HUES64 (cell line): ENCODE data around the gene BTBD18.

ENCODE experiments used
- H3K27ac ChIP-seq: 2 replicates; pipeline ENCODE4 v1.7.0; 2013; ENCODE audit warnings: low read depth, low read length, inconsistent platforms
- H3K27me3 ChIP-seq: 2 replicates; pipeline ENCODE4 v1.6.1; 2013; ENCODE audit warnings: mild to moderate bottlenecking, low read length; ENCODE audit not compliant: insufficient read depth
- H3K36me3 ChIP-seq: 2 replicates; pipeline ENCODE4 v1.6.1; 2013; ENCODE audit warnings: mild to moderate bottlenecking, low read length; ENCODE audit not compliant: insufficient read depth
- H3K4me1 ChIP-seq: 2 replicates; pipeline ENCODE4 v1.6.1; 2013; ENCODE audit warnings: mild to moderate bottlenecking, low read length, moderate library complexity; ENCODE audit not compliant: insufficient read depth
- H3K4me3 ChIP-seq: 2 replicates; pipeline ENCODE4 v1.5.1; 2013; ENCODE audit warnings: mild to moderate bottlenecking, low read length, moderate library complexity
- H3K9ac ChIP-seq: 2 replicates; pipeline ENCODE4 v1.6.1; 2013; ENCODE audit warnings: mild to moderate bottlenecking, low read depth, low read length
- H3K9me3 ChIP-seq: 2 replicates; pipeline ENCODE4 v1.6.1; 2013; ENCODE audit warnings: low read depth, low read length; ENCODE audit not compliant: insufficient read depth
- WGBS: fragments of 150-250, 120-280 bp; methylation state at CpG from one replicate; pipeline ENCODE4 v1.1.7; 2013; ENCODE audit warnings: missing lambda C conversion rate; 5-methylcytosine and 5-hydroxymethylcytosine counted together

Gene BTBD18

DNA sequence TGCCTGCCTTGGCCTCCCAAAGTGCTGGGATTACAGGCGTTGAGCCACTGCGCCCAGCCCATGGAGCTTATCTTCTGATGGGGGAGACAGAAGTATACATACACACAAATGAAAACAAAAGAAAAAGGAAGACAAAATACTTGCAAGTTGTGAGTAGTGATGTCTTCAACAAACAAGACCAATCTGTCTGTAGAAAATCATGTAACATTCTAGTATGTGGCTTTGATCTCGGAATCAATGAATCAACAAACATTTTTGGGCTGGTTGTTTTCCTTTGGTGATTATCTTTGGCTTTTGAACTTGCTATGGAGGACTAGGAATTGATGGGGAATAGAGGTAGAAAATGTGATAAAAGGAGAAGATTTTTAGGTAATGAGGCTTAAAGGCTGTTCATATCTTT is 6.6 kb upstream of the BTBD18 start:
- no peaks in the 10 kb centered on the region for H3K9me3 ChIP-seq
- no peak overlapping the region for H3K4me3 ChIP-seq
- no peak overlapping the region for H3K9ac ChIP-seq
- 88% methylated on average over 3 of the region's 3 CpGs for WGBS
- no peaks in the 10 kb centered on the region for H3K36me3 ChIP-seq
- H3K27me3 ChIP-seq, result no peaks in the 10 kb centered on the region
- peaks cover 3% of the 10 kb centered on the region; the same call in 1 of the 2 replicates for H3K4me1 ChIP-seq
- no peak overlapping the region for H3K27ac ChIP-seq

DNA sequence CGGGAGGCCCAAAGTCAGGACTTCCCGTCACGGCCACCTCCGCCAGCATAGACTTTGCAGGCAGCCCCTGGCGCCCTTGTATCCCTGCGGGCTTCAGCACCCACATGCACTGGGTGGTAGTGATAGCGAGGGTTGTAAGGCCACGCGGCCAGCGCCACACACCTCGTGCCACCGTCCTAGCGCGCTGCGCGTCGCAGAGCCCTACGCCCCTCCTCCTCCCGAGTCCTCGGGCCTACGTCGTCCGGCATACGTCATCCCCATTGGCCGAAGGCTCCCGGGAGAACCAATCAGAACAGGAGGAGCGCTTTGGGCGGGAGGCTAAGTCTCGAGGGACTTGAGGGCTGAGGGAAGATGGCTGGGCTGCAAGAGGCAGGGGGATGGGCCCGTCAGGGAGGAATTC is 1.3 kb upstream of the BTBD18 start:
- WGBS, result 95% methylated on average over 30 of the region's 30 CpGs
- H3K27ac ChIP-seq, result no peak overlapping the region

DNA sequence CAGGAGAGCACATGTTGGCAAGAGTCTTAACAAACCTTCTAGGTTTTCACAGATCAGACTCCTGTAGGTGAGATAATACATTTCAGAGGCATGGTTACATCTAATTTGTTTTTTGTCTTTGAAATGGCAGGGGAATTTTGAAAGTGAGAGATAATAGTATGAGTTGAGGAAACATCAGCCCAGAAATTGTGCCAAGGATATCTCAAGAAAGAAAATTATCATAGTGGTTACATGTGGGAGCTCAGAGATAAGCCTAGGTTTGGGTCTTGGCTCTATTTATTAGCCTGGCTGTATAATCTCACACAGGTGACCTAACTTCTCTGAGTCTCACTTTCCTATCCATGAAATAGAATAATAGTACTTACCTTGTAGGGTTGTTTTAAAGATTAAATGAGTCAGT is 443 bp downstream of the BTBD18 start:
- Histone ChIP-seq H3K27me3 (no peaks in the 10 kb centered on the region), H3K36me3 (0 out of 2 replicates have a peak, but pooled peaks cover 3% of the 10 kb centered on the region), H3K27ac (no peak overlapping the region), H3K4me1 (peaks cover 3% of the 10 kb centered on the region; the same call in 1 of the 2 replicates), H3K9ac (no peak overlapping the region), H3K4me3 (no peak overlapping the region), H3K9me3 (no peaks in the 10 kb centered on the region)

More for the DNA sequence above, 1.3 kb upstream of the BTBD18 start:
- Histone ChIP-seq H3K4me1 (peaks cover 3% of the 10 kb centered on the region; the same call in 1 of the 2 replicates), H3K4me3 (no peak overlapping the region), H3K9me3 (no peaks in the 10 kb centered on the region), H3K9ac (no peak overlapping the region), H3K36me3 (no peaks in the 10 kb centered on the region), H3K27me3 (no peaks in the 10 kb centered on the region)

DNA sequence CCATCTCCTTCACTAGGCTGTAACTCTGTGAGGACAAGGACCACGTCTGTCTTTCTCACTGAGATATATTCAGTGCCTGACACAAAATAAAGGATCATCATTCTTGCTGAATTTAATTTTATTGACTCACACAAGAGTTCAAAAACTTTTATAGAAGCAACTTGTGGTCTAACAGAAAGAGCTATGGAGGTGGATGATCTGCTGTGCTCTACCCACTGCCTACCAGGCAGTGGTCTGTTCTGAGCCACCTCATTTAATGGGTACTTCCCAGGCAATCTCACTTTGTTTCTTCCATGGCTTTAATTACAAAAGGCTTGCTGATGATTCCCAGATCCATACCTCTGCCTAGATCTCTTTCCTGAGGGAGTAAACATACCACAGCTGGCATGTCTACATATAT is 4.7 kb downstream of the BTBD18 start:
- H3K36me3 ChIP-seq, result peaks cover 30% of the 10 kb centered on the region
- no peaks in the 10 kb centered on the region for H3K9me3 ChIP-seq
- no peaks in the 10 kb centered on the region for H3K27me3 ChIP-seq
- WGBS, result 90% methylated on average over 1 of the region's 1 CpG
- no peak overlapping the region for H3K27ac ChIP-seq
- H3K4me3 ChIP-seq, result no peak overlapping the region
- H3K4me1 ChIP-seq, result peaks cover 9% of the 10 kb centered on the region
- H3K9ac ChIP-seq, result no peak overlapping the region

DNA sequence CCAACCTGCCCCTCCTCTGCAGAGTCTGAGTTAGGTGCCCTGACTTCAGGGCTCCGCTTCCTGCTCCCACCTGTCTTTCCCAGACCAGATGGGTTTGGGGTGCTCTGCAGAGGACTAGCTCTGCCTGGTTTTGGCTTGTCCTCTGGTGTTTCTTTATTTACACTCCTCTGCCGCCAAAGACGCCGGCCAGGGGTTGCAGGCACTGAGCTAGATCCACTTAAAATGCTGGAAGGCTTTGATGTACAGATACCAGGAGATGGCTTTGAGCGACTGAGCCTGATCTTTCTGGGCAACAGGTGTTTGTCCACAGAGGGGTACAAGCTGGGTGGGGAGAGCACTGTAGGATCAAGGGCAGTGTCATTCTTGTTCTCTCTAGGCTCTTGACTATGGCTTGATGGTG is 6.4 kb downstream of the BTBD18 start:
- Histone ChIP-seq H3K27ac (no peak overlapping the region), H3K27me3 (no peaks in the 10 kb centered on the region), H3K4me1 (peaks cover 9% of the 10 kb centered on the region), H3K9ac (no peak overlapping the region), H3K4me3 (no peak overlapping the region), H3K36me3 (peaks cover 33% of the 10 kb centered on the region), H3K9me3 (no peaks in the 10 kb centered on the region)
- WGBS, result 95% methylated on average over 5 of the region's 5 CpGs

DNA sequence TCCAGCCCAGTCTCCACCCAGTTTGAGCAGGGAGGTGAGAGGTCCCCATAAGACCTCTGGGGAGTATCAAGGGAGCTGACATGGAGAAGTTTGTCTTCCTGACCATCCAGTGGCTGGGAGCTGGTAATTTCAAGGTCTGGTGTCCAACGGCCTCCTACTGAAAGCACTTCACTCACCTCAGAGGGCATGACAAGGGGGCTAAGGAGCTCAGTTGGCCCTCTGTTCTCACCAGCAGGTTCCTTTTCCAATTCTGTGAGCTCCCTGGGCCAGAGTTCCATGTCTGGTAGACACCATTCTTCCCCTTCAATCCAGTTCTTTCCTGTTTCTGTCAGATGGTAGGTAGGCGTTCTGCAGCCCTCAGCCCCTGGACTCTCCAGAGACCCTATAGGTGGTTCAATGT is 7.3 kb downstream of the BTBD18 start:
- no peak overlapping the region for H3K27ac ChIP-seq
- no peaks in the 10 kb centered on the region for H3K9me3 ChIP-seq
- whole genome bisulfite sequencing, result 91% methylated on average over 2 of the region's 2 CpGs
- H3K4me3 ChIP-seq, result no peak overlapping the region
- no peak overlapping the region for H3K9ac ChIP-seq
- H3K27me3 ChIP-seq, result no peaks in the 10 kb centered on the region
- H3K4me1 ChIP-seq, result peaks cover 9% of the 10 kb centered on the region
- H3K36me3 ChIP-seq, result peaks cover 40% of the 10 kb centered on the region

DNA sequence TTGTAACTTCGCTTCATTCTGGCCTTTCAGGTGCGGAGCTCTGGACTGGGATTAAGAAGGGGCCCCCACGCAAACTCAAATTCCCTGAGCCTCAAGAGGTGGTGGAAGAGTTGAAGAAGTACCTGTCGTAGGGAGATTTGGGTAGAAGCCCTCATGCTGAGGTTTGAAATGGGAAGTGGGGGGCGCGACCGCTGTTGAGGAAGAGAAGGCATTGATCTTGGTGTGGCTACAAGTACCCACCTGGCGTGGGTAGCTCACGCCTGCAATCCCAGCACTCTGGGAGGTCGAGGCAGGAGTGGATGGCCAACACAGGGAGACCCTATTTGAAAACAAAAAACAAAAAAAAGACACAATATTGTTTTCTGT is 9.5 kb downstream of the BTBD18 start:
- Histone ChIP-seq H3K36me3 (peaks cover 62% of the 10 kb centered on the region), H3K4me3 (peak overlapping the region; percentile 82), H3K9ac (peak overlapping the region; percentile 94), H3K4me1 (peaks cover 6% of the 10 kb centered on the region; the same call in 1 of the 2 replicates), H3K27ac (peak overlapping the region; percentile 87), H3K27me3 (no peaks in the 10 kb centered on the region), H3K9me3 (no peaks in the 10 kb centered on the region)
- 5% methylated on average over 10 of the region's 10 CpGs for WGBS

DNA sequence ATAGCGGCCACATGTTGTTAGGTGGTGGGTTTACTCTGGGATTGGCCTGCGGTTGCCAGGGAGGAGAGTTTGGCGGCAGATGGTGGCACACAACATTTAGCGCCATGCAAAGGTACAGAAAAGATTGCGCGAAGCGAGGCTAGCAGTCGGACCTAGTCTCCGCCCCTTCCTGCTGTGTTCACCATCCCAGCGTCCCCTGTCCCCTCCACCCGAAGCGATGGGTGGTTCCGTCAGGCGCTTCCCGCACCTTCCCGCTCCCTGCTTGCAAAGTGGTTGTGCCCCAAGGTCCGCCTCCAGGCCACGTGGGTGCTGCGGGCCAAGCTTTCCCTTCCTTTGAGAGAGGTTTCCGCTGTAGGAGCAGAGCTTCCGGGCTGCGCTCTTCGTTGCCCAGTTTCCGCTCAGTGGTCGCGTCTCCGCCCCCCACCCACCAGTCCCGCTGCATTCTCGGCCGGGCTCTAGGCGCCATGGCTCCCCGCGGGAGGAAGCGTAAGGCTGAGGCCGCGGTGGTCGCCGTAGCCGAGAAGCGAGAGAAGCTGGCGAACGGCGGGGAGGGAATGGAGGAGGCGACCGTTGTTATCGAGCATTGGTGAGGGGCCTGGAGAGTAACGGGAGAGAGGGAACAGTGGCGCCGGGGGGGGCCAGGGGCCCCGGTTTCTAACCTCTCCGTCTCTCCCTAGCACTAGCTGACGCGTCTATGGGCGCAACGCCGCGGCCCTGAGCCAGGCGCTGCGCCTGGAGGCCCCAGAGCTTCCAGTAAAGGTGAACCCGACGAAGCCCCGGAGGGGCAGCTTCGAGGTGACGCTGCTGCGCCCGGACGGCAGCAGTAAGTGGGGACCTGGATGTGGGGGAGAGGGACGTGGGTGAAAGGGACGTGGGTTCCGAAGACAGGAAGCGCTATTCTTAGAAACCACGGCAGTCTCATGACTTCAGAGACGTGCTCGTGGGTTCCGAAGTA is 10.2 kb downstream of the BTBD18 start, which contains the start of gene SELENOH:
TSS of gene SELENOH (plus strand) at position 360 of the 955 bp plus-strand sequence. CDS start at position 465, 105 bp downstream.
- H3K27me3 ChIP-seq, result no peaks in the 10 kb centered on the region
- no peaks in the 10 kb centered on the region for H3K9me3 ChIP-seq
- H3K4me1 ChIP-seq, result peaks cover 6% of the 10 kb centered on the region; the same call in 1 of the 2 replicates
- peak within 1 kb of the TSS; percentile 82 for H3K4me3 ChIP-seq
- H3K27ac ChIP-seq, result peak within 1 kb of the TSS; percentile 87
- H3K36me3 ChIP-seq, result peaks cover 58% of the 10 kb centered on the region
- under 1% methylated on average over 75 of the region's 75 CpGs for WGBS
- H3K9ac ChIP-seq, result peak within 1 kb of the TSS; percentile 94

DNA sequence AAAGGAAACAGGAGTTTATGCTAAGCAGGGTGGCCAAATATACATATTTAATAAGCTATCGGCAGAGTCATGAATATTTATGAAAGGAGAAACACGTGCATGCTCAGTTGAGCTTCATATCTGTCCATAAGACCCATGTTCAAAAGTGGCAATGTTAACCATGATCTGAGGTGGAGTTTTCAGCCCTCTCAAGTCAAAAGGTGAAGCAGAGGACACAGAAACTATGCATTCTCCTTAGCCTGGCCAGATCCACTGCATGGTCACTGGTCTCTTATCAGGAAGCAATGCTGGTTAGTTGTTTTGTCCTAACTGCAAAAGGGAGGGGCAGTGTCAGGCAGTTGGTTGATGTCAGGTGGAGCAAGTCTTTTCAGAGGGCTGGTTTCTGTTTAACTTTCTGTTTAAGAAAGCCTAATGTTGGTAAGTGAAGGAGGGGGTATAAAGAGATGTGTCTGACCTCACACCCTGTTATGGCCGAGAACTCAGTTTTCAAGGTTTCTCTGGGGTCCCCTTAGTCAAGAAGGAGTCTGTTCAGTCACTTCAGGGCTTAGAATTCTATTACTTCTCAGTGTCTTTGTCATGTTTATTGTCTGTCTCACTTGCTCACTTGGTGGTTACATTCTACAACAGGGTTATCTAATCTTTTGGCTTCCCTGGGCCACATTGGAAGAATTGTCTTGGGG is 15.9 kb downstream of the BTBD18 start:
- no peaks in the 10 kb centered on the region for H3K9me3 ChIP-seq
- no peak overlapping the region for H3K4me3 ChIP-seq
- H3K4me1 ChIP-seq, result 0 out of 2 replicates have a peak, but pooled peaks cover 6% of the 10 kb centered on the region
- peaks cover 42% of the 10 kb centered on the region for H3K36me3 ChIP-seq
- no peaks in the 10 kb centered on the region for H3K27me3 ChIP-seq
- no peak overlapping the region for H3K27ac ChIP-seq
- no peak overlapping the region for H3K9ac ChIP-seq
- WGBS, result 61% methylated on average over 3 of the region's 3 CpGs

DNA sequence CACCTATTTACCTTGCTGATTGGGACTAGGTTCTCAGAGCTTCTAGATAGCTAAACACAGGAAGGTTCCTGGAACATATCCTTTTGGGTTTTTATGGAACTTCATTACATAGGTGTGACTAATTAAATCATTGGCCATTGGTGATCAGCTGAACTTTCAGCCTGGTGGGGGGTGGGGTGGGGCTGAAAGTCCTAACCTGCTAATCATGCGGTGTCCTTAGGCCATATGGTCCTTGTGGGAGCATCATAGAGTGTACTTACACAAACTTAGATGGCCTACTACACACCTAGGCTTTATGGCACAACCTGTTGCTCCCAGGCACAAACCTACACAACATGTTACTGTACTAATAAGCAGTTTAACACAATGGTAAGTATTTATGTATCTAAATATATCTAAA is 19.0 kb downstream of the BTBD18 start:
- peaks cover 21% of the 10 kb centered on the region; the same call in 1 of the 2 replicates for H3K4me1 ChIP-seq
- H3K4me3 ChIP-seq, result no peak overlapping the region
- no peaks in the 10 kb centered on the region for H3K27me3 ChIP-seq
- H3K9ac ChIP-seq, result no peak overlapping the region
- no peaks in the 10 kb centered on the region for H3K9me3 ChIP-seq
- WGBS, result 100% methylated on average over 1 of the region's 1 CpG
- no peak overlapping the region for H3K27ac ChIP-seq
- H3K36me3 ChIP-seq, result peaks cover 15% of the 10 kb centered on the region

DNA sequence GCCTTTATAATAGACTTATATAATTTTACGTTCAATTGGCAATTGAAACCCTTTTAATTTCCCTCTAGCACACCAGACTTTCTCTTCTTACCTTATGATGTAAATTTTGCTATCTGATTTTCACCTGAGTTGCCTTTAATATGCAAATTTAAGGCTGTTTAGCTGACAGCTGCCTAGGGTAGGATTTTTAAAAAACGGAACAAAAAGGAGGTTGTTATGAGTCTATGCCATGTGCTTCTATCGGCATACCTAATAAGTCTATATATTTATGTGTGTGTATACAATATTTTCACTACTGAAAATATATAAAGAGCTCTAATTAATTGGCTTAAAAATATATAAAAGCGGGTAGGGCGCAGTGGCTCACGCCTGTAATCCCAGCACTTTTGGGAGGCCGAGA is 22.1 kb downstream of the BTBD18 start:
- peaks cover 16% of the 10 kb centered on the region; the same call in 1 of the 2 replicates for H3K4me1 ChIP-seq
- no peak overlapping the region for H3K9ac ChIP-seq
- no peak overlapping the region for H3K4me3 ChIP-seq
- H3K36me3 ChIP-seq, result peaks cover 10% of the 10 kb centered on the region
- H3K27me3 ChIP-seq, result no peaks in the 10 kb centered on the region
- 83% methylated on average over 5 of the region's 7 CpGs for WGBS
- H3K27ac ChIP-seq, result no peak overlapping the region; the same call in 1 of the 2 replicates
- no peaks in the 10 kb centered on the region for H3K9me3 ChIP-seq
